Measurements from ENCODE around the gene NIT1.

Gene NIT1

DNA sequence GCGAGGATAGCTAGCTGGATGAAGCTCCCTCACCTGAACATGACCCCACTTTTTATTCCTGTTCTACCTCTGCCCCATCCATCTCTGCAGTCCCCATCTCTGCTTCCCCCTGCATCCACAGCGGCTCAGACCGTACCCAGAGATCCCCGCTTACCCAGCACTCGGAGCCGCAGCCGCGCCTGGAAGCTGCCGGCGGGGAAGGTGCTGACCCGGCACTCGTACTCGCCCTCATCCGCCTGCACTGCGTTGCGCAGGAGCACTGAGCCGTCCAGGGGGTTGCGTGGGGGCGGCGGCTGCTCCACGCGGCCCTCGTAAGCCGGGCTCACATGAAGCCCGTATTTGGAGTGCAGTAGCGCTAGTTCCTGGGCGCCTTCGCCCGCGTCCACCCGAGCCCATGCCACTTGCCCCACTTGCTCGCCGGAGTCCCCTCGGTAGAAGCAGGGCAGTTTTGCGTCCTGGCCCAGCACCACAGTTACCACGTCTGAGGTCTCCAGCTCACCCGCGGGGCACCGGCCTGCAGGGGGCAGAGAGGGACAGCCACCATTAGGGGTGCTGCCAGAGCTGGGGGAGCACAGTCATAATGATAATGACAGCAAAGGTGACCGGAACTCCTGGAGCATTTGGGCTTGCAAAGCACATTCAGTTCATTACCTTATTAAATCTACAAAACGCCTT lies 38.3 kb upstream of the NIT1 start:
- TF ChIP-seq, protein P1, sequence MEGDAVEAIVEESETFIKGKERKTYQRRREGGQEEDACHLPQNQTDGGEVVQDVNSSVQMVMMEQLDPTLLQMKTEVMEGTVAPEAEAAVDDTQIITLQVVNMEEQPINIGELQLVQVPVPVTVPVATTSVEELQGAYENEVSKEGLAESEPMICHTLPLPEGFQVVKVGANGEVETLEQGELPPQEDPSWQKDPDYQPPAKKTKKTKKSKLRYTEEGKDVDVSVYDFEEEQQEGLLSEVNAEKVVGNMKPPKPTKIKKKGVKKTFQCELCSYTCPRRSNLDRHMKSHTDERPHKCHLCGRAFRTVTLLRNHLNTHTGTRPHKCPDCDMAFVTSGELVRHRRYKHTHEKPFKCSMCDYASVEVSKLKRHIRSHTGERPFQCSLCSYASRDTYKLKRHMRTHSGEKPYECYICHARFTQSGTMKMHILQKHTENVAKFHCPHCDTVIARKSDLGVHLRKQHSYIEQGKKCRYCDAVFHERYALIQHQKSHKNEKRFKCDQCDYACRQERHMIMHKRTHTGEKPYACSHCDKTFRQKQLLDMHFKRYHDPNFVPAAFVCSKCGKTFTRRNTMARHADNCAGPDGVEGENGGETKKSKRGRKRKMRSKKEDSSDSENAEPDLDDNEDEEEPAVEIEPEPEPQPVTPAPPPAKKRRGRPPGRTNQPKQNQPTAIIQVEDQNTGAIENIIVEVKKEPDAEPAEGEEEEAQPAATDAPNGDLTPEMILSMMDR (IDR thresholded peaks at IDR 0.05; ENCODE audit: low read depth, low read length, missing control alignments): no peak

GRCh38 chr1:161080441-161081405 lies 37.2 kb upstream of the NIT1 start:
- in situ Hi-C loops (cut with HindIII; ENCODE audit: low sequenced_read_pairs): no loop called here
- H3K4me3 ChIP-seq (ENCODE audit: low read depth, low read length): no peak overlapping the region
- DNase-seq (ENCODE audit: low read depth): no peak
- TF ChIP-seq, protein P1 (IDR thresholded peaks at IDR 0.05; ENCODE audit: low read depth, low read length, missing control alignments): no peak

More for the DNA sequence above, 38.3 kb upstream of the NIT1 start:
- DNase-seq (ENCODE audit: low read depth): no peak
- H3K4me3 ChIP-seq (ENCODE audit: low read depth, low read length): no peak overlapping the region
- in situ Hi-C loops (cut with HindIII; ENCODE audit: low sequenced_read_pairs): no loop called here

DNA sequence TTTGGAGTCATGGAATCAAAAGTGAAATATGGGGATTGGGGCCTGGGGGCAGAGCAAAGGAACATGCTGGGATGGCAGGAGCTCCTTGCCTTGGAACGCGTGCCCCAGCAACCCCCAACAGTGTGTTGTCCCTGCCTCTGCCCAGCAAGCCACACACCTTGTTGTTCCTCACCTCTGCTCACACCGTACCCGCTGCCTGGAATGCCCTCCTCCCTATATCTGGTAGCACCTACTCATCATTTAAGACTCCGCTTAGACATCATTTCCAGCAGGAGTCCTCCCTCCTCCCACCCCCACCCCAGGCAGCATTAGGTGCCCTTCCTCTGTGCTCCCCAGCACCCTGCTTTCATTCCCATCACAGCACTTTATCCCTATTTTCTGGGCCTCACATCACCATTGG lies 36.4 kb upstream of the NIT1 start:
- DNase-seq (ENCODE audit: low read depth): no peak
- in situ Hi-C loops (cut with HindIII; ENCODE audit: low sequenced_read_pairs): no loop called here
- TF ChIP-seq, protein P1 (IDR thresholded peaks at IDR 0.05; ENCODE audit: low read depth, low read length, missing control alignments): no peak
- no peak overlapping the region for H3K4me3 ChIP-seq (ENCODE audit: low read depth, low read length)

DNA sequence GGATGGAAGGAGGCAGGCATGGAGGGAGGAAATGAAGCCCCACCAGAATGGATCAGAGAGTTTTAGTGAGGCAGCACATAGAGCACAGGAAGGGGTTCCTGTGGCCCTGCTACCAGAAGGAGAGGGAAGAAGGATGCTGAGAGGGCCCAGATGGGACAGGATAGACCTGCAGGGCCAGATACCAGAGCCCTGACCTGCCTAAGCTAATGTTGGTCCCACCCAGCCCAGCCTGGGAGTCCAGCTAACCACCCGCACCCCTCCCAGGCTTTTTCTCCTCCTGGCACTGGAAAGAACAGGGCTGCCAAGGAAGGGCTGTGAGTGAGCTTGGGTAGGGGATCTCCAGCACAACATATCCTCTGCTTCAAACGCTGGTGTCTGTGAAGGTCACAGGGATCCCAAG lies 35.4 kb upstream of the NIT1 start:
- in situ Hi-C loops (cut with HindIII; ENCODE audit: low sequenced_read_pairs): no loop called here

DNA sequence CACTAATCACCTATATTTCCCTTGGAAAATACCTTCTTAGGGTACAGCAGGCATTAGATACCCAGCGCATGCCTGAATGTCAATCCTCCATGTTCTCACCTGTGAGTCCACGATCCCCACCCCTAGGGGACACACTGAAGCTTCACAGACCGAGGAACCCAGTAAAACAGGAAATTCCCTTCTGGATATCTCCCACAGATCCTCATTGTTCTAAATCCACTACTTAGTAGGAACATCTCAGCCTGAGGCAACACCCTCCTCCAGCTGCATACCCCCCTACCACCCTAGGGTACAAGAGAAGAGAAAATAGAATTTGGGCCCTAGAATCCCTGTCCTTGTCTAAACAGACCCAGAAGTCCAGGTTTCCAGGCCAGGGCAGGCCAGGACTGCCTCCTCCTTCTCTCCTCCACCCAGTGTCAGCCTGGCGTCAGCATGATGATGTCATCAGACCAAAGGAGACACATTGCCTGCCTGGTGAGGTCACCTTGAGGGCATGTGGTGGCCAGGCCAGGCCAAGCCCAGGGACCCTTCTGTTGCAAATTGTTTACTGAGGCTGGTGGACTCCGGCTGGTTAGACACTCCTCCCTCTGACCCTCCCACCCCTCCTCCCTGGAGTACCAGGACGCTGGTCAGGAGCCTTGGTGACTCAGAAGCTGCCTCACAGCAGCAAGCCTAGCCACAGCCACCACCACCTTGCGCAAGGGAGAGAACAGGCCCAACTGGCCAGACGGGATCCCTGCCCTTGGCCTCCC lies 34.7 kb upstream of the NIT1 start:
- in situ Hi-C loops (cut with HindIII; ENCODE audit: low sequenced_read_pairs): no loop called here
- TF ChIP-seq, protein P1 (IDR thresholded peaks at IDR 0.05; ENCODE audit: low read depth, low read length, missing control alignments): no peak
- DNase-seq (ENCODE audit: low read depth): peak; percentile 84
- no peak overlapping the region for H3K4me3 ChIP-seq (ENCODE audit: low read depth, low read length)

More for the DNA sequence above, 35.4 kb upstream of the NIT1 start:
- DNase-seq (ENCODE audit: low read depth): no peak
- TF ChIP-seq, protein P1 (IDR thresholded peaks at IDR 0.05; ENCODE audit: low read depth, low read length, missing control alignments): no peak
- no peak overlapping the region for H3K4me3 ChIP-seq (ENCODE audit: low read depth, low read length)

All from astrocyte of the cerebellum (primary cell).